SK-N-SH (cell line): ENCODE data around the gene SVIL.

Experiments used
- GABPA ChIP-seq: IDR thresholded peaks from 2 replicates; pipeline ENCODE4 v1.4.0; 2012; ENCODE audit warnings: low read depth, mild to moderate bottlenecking
- RAD21 ChIP-seq: IDR thresholded peaks from 2 replicates; pipeline ENCODE4 v1.6.1; 2012; ENCODE audit warnings: mild to moderate bottlenecking, low read length
- YY1 ChIP-seq: IDR thresholded peaks from 2 replicates; pipeline ENCODE4 v1.4.0; 2012; ENCODE audit warnings: low read depth, mild to moderate bottlenecking
- TF ChIP-seq, protein P1 (sequence below): fragments of 200-600 bp; sonication (generic); IDR thresholded peaks from 2 replicates; pipeline ENCODE4 v1.6.1; 2017; ENCODE audit warnings: antibody characterized with exemption, mild to moderate bottlenecking, moderate library complexity

DNA sequence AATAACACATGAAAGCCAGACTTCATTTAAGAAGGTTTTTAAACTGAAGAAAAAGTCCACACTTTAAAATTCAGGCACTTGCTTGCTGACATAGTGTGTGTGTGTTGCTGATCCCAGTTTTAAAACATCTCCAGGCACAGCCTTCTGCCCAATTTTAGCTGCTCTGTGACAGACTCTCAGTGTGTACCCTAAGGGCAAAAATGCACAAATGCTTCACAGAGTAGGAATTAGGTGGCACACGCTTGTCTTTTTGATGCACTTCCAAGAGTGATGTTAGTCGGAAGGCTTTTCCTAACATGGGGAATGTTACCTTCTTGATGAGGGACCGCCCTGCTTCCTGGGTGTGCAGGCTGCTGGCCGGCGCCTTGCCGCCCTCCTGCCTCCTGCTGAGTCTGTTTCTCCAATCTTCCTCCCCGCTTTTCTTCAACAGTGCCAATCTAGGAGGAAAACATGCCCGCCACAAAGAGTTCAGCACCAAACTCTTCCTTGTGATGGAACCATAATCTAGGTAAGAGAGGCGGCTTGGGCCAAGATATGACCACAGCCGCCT lies 122.3 kb downstream of the SVIL start:
- TF ChIP-seq, protein P1, sequence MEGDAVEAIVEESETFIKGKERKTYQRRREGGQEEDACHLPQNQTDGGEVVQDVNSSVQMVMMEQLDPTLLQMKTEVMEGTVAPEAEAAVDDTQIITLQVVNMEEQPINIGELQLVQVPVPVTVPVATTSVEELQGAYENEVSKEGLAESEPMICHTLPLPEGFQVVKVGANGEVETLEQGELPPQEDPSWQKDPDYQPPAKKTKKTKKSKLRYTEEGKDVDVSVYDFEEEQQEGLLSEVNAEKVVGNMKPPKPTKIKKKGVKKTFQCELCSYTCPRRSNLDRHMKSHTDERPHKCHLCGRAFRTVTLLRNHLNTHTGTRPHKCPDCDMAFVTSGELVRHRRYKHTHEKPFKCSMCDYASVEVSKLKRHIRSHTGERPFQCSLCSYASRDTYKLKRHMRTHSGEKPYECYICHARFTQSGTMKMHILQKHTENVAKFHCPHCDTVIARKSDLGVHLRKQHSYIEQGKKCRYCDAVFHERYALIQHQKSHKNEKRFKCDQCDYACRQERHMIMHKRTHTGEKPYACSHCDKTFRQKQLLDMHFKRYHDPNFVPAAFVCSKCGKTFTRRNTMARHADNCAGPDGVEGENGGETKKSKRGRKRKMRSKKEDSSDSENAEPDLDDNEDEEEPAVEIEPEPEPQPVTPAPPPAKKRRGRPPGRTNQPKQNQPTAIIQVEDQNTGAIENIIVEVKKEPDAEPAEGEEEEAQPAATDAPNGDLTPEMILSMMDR: no peak
- no peak for TF ChIP-seq GABPA
- TF ChIP-seq YY1: no peak
- TF ChIP-seq RAD21: no peak
